Kidney epithelial cell (primary cell): Measurements from ENCODE around the gene NRAP. TPM values are rescaled to one million over a fixed set of nuclear protein-coding genes. Genes with fewer than 3 reads are reported as not detected.

Experiments used
- DNase-seq: peaks from one replicate; pipeline ENCODE4 v3.0.0-alpha.2; 2010; ENCODE audit warnings: low read depth
- H3K27me3 ChIP-seq: 2 replicates; pipeline ENCODE4 v1.6.0; 2011; ENCODE audit warnings: low read length; ENCODE audit not compliant: control insufficient read depth, insufficient read depth
- H3K36me3 ChIP-seq: 2 replicates; pipeline ENCODE4 v1.5.1; 2011; ENCODE audit warnings: low read length; ENCODE audit not compliant: control insufficient read depth, insufficient read depth
- H3K4me3 ChIP-seq: 2 replicates; pipeline ENCODE4 v1.5.1; 2011; ENCODE audit warnings: low read depth, mild to moderate bottlenecking, control low read depth, low read length
- total RNA-seq: library from RNA; depleted of rRNA; stranded (reverse); fragments of >200 nt; gene quantifications from 2 replicates; pipeline ENCODE4 v1.2.3, GENCODE V29; 2015
- TF ChIP-seq, protein P1 (sequence below): IDR thresholded peaks from 2 replicates; pipeline ENCODE4 v1.5.1; 2011; ENCODE audit warnings: mild to moderate bottlenecking, moderate library complexity, low read length, control low read depth, inconsistent platforms; ENCODE audit not compliant: insufficient read depth, poor library complexity, severe bottlenecking

NRAP gene
- total RNA-seq, 1 donor from 2014 or later: not detected

DNA sequence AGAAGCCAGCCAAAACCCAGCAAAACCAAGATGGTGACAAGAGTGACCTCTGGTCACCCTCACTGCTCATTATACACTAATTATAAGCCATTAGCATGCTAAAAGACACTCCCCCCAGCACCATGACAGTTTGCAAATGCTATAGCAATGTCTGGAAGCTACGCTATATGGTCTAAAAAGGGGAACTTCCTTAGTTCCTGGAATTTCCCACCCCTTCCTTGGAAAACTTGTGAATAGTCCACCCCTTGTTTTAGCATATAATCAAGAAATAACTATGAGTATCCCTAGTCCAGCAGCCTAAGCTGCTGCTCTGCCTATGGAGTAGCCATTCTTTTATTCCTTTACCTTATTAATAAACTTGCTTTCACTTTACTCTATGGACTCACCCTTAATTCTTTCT lies 31.9 kb upstream of the NRAP start:
- Histone ChIP-seq H3K4me3 (no peak overlapping the region), H3K27me3 (no peaks in the 10 kb centered on the region), H3K36me3 (peaks cover 5% of the 10 kb centered on the region)
- DNase-seq: no peak
- TF ChIP-seq, protein P1, sequence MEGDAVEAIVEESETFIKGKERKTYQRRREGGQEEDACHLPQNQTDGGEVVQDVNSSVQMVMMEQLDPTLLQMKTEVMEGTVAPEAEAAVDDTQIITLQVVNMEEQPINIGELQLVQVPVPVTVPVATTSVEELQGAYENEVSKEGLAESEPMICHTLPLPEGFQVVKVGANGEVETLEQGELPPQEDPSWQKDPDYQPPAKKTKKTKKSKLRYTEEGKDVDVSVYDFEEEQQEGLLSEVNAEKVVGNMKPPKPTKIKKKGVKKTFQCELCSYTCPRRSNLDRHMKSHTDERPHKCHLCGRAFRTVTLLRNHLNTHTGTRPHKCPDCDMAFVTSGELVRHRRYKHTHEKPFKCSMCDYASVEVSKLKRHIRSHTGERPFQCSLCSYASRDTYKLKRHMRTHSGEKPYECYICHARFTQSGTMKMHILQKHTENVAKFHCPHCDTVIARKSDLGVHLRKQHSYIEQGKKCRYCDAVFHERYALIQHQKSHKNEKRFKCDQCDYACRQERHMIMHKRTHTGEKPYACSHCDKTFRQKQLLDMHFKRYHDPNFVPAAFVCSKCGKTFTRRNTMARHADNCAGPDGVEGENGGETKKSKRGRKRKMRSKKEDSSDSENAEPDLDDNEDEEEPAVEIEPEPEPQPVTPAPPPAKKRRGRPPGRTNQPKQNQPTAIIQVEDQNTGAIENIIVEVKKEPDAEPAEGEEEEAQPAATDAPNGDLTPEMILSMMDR: no peak

DNA sequence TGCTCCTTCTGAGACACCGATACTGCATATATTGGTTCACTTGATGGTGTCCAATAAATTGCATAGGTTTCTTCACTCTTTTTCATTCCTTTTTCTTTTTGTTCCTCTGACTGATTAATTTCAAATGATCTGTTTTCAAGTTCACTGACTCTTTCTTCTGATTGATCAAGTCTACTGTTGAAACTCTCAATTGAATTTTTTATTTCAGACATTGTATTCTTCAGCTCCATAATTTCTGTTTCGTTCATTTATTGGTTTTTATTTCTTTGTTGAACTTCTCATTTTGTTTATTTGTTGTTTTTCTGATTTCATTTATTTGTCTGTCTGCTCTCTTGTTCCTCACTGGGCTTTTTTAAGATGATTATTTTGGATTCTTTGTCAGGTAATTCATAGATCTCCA lies 29.5 kb upstream of the NRAP start:
- Histone ChIP-seq H3K4me3 (no peak overlapping the region), H3K36me3 (peaks cover 5% of the 10 kb centered on the region), H3K27me3 (no peaks in the 10 kb centered on the region)
- DNase-seq: no peak
- TF ChIP-seq, protein P1: no peak

DNA sequence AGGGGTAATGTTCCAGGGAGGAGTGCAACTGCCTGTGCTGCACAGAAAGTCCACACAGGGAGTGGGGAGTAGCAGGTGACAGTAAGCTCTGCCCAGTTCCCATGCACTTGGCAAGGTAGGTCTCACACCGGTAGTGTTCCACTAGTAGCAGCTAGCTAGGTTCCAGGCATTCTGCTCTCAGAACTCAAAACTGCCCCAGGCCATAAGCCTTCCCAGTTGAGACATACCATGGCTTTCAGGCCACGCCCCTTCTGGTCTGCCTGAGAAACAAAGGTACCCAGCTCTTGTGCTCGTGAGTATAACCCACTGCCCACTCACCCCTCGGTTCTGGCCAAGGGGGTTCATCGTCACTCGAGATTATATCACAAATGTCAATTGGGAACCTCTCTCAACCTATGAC lies 28.4 kb upstream of the NRAP start:
- no peaks in the 10 kb centered on the region for H3K36me3 ChIP-seq
- H3K4me3 ChIP-seq: no peak overlapping the region
- no peak for DNase-seq
- TF ChIP-seq, protein P1: no peak
- H3K27me3 ChIP-seq: no peaks in the 10 kb centered on the region

DNA sequence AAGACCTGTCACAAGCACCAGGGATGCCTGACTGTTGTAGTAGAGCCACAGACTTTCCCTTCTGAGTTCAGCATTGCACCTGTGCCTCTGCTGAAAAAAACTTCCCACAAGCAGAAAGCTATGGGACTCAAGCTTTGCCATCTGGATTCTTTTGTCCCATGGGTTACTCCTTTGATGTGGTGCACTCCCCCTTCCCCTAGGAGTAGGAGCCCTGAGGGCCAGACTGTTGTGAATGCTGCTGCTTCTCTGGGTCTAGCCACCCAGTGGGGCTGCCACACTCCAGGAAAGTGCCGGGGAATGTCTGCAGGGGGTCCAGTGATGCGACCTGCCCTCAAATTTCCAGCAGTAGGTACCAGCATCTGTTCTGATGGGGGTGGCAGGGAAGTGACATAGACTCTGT lies 27.5 kb upstream of the NRAP start:
- TF ChIP-seq, protein P1: no peak
- DNase-seq: no peak
- Histone ChIP-seq H3K27me3 (no peaks in the 10 kb centered on the region), H3K36me3 (no peaks in the 10 kb centered on the region), H3K4me3 (no peak overlapping the region)

DNA sequence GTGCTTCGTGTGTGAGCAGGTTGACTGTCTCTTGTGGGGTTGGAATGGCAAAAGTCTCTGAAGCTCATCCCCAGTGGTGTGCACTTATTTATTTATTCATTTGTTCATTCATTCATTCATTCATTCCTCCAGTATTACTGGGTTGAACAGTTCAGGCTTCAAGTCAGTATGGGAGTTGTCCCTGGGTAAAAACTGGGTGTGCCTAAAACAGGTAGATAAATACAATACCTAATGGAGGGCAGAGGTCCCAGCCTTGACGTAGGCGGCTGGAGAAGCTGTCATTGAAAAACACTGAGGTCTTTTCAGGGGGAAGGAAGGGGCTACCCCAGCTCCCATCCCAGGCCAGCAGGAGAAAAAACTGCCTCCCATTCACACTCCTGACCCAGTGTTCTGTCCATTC lies 26.9 kb upstream of the NRAP start:
- no peaks in the 10 kb centered on the region for H3K27me3 ChIP-seq
- TF ChIP-seq, protein P1: no peak
- H3K36me3 ChIP-seq: no peaks in the 10 kb centered on the region
- DNase-seq: no peak
- H3K4me3 ChIP-seq: no peak overlapping the region

DNA sequence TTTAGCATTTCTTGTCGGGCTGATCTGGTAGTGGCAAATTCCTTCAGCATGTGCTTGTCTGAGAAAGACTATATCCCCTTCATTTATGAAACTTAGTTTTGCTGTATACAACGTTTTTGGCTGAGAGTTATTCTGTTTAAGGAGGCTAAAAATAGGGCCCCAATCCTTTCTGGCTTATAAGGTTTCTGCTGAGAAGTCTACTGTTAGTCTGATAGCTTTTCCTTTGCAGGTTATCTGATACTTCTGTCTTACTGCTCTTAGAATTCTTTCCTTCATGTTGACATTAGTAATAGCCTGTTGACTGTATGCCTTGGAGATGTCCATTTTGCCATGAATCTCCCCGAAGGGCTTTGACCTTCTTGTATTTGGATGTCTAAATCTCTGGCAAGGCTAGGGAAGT lies 25.7 kb upstream of the NRAP start:
- TF ChIP-seq, protein P1: no peak
- Histone ChIP-seq H3K36me3 (no peaks in the 10 kb centered on the region), H3K4me3 (no peak overlapping the region), H3K27me3 (no peaks in the 10 kb centered on the region)
- no peak for DNase-seq
